HG02571 (cell line): ENCODE measurements around the gene ISYNA1.

Experiments
- ATAC-seq: cut with Tn5 transposase; IDR thresholded peaks from one replicate; pipeline ENCODE4 v1.9.1; 2021; ENCODE audit warnings: mild to moderate bottlenecking, moderate library complexity; ENCODE audit not compliant: unreplicated experiment

Gene ISYNA1

GRCh38 chr19:18433015-18433691, 4.8 kb downstream of the ISYNA1 start:
- ATAC-seq = no peak

GRCh38 chr19:18432275-18433014, 5.5 kb downstream of the ISYNA1 start:
- ATAC-seq = no peak

GRCh38 chr19:18431351-18432197, 6.4 kb downstream of the ISYNA1 start:
- no peak for ATAC-seq

- ATAC-seq = no peak
Measured at GRCh38 chr19:18430417-18431144, 7.4 kb downstream of the ISYNA1 start.

- no peak for ATAC-seq
Measured at GRCh38 chr19:18429717-18430416, 8.1 kb downstream of the ISYNA1 start.

GRCh38 chr19:18428787-18429674, 8.9 kb downstream of the ISYNA1 start:
- peak; percentile 46 for ATAC-seq

- ATAC-seq = no peak
Measured at GRCh38 chr19:18428173-18428786, 9.7 kb downstream of the ISYNA1 start.

- no peak for ATAC-seq
Measured at GRCh38 chr19:18427743-18428113, 10.2 kb downstream of the ISYNA1 start.

- no peak for ATAC-seq
Measured at GRCh38 chr19:18427080-18427742, 10.7 kb downstream of the ISYNA1 start.

- ATAC-seq = no peak
Measured at GRCh38 chr19:18426416-18426767, 11.5 kb downstream of the ISYNA1 start.

- no peak for ATAC-seq
Measured at GRCh38 chr19:18425515-18426415, 12.2 kb downstream of the ISYNA1 start.

- ATAC-seq = no peak
Measured at GRCh38 chr19:18424890-18425514, 12.9 kb downstream of the ISYNA1 start.

GRCh38 chr19:18424122-18424889, 13.6 kb downstream of the ISYNA1 start:
- ATAC-seq = no peak

- ATAC-seq = no peak
Measured at GRCh38 chr19:18423258-18424020, 14.5 kb downstream of the ISYNA1 start.

GRCh38 chr19:18422530-18423191, 15.3 kb downstream of the ISYNA1 start:
- no peak for ATAC-seq
